Stimulated activated naive CD8-positive, alpha-beta T cell treated with anti-CD3 and anti-CD28 coated beads, Interleukin-15, Interleukin-2, amounts not matched to agents 100 U/mL and 50 U/mL, for 24 hours (primary cell): Measurements from ENCODE around the gene PAQR4.

Experiments
- ATAC-seq: fragments of 150-1000 bp; cut with Tn5 transposase; one replicate; pipeline ENCODE4 v1.10.0; 2021
- DNase-seq: peaks from one replicate; pipeline ENCODE4 v3.0.0; 2021

PAQR4 gene

DNA sequence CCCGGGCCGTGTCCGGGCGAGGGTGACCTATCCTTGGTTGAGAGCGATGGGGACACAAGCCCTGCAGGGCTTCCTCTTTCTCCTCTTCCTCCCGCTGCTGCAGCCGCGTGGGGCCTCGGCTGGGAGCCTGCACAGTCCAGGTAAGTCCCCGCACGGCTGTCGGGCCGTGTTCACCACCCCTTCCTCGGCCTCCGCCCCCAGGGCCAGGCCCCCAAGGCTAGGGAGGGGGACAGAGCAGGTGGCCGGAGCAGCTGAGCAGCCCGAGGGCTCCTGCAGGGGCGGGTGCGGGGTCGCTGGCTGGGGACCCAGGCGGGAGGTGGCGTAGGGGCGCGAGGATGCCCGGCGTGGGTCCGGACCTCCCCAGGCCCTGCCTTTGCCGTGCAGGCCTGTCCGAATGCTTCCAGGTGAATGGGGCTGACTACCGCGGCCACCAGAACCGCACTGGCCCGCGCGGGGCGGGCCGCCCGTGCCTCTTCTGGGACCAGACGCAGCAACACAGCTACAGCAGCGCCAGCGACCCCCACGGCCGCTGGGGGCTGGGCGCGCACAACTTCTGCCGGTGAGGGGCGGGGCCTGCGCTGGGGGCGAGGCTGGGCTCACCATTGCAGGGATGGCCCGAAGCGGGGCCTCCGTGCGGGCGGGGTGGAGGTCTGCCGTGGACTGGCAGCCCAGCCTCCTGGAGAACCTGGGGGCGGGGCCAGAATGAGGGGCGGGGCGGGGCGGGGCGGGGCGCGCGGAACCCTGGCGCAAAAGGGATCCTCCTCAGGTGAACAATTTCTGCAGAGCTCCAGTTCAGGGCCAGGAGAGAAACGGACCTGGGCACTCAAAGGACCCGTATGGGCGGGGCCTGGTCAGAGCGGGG, 4.4 kb upstream of the PAQR4 start:
- ATAC-seq (peak; percentile 29), DNase-seq (peak; percentile 76)

DNA sequence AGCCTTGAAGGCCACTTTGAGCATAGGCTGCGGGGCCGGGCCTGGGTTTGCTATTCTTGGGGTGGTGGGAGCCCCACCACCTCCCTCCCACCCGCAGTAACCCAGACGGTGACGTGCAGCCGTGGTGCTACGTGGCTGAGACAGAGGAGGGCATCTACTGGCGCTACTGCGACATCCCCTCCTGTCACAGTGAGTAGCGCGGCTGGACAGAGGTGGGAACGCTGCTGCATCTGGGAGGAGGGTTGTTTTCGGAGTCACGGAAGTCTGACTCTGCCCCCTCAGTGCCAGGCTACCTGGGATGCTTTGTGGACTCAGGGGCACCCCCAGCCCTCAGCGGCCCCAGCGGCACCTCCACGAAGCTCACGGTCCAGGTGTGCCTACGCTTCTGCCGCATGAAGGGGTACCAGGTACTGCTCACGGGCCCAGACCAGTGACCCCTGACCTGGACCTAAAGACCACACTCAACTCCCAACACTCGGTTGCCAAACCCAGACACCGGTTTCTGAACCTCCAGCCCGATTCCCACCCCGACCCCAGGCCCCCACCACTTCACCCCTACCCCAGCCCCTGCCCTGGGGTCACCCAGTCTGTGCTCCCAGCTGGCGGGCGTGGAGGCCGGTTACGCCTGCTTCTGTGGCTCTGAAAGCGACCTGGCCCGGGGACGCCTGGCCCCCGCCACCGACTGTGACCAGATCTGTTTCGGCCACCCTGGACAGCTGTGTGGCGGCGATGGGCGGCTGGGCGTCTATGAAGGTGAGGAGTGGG, 2.9 kb upstream of the PAQR4 start:
- DNase-seq (no peak), ATAC-seq (no peak)

DNA sequence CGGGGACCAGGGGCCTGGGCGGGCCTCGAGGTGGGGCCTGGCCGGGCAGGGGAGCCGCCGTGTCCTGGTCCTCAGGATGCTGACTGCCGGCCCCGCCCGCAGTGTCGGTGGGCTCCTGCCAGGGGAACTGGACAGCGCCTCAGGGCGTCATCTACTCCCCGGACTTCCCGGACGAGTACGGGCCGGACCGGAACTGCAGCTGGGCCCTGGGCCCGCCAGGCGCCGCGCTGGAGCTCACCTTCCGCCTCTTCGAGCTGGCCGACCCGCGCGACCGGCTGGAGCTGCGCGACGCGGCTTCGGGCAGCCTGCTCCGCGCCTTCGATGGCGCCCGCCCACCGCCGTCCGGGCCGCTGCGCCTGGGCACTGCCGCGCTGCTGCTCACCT, 2.3 kb upstream of the PAQR4 start:
- DNase-seq (no peak), ATAC-seq (no peak)

DNA sequence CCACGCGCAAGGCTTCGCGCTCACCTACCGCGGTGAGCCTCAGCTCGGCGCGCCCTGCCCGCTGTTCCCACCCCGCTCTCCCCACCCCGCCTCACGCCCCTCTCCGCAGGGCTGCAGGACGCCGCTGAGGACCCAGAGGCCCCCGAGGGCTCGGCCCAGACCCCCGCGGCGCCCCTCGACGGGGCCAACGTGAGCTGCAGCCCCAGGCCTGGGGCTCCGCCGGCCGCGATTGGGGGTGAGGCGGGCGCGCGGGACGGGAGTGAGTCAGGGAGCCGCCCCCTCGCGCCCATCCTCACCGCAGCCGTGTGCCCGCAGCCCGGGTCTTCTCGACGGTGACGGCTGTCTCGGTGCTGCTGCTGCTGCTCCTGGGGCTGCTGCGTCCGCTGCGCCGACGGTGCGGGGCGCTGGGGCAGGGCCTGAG, 1.9 kb upstream of the PAQR4 start:
- DNase-seq (no peak), ATAC-seq (no peak)

DNA sequence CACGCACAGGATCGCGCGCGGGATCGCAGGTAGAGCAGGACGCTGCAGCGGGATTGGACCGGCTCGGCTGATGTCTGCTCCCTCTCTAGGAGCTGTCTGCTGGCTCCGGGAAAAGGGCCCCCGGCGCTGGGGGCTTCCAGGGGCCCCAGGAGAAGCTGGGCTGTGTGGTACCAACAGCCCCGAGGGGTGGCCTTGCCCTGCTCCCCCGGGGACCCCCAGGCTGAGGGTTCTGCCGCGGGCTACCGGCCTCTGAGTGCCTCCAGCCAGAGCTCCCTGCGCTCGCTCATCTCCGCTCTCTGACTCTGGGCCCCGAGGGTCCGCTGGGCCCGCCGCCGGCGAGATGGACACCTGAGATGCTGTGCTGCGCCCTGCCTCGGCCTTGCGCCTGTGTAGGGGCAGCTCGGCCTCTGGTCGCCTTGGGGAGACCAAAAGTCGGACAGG, 1.4 kb upstream of the PAQR4 start:
- ATAC-seq, result no peak

DNA sequence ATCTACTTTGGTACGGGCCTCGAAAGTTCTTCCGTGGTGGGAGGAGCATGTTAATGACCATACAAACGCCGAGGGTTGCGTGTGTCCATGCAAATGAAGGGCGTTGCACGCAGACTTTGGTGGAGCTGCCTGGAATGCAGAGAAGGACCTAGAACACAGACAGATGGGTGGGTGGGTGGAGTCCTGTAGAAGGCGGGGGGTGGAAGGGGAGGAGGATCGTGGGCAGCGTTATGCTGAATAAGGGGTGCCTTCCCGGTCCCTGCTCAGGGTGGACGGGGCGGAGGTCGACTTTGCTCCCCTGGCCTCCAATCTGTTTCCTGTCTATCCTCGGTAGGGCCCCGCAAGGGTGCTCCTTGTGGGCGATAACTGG, 795 bp upstream of the PAQR4 start:
- DNase-seq (no peak), ATAC-seq (no peak)

More for the DNA sequence above, 1.4 kb upstream of the PAQR4 start:
- no peak for DNase-seq

DNA sequence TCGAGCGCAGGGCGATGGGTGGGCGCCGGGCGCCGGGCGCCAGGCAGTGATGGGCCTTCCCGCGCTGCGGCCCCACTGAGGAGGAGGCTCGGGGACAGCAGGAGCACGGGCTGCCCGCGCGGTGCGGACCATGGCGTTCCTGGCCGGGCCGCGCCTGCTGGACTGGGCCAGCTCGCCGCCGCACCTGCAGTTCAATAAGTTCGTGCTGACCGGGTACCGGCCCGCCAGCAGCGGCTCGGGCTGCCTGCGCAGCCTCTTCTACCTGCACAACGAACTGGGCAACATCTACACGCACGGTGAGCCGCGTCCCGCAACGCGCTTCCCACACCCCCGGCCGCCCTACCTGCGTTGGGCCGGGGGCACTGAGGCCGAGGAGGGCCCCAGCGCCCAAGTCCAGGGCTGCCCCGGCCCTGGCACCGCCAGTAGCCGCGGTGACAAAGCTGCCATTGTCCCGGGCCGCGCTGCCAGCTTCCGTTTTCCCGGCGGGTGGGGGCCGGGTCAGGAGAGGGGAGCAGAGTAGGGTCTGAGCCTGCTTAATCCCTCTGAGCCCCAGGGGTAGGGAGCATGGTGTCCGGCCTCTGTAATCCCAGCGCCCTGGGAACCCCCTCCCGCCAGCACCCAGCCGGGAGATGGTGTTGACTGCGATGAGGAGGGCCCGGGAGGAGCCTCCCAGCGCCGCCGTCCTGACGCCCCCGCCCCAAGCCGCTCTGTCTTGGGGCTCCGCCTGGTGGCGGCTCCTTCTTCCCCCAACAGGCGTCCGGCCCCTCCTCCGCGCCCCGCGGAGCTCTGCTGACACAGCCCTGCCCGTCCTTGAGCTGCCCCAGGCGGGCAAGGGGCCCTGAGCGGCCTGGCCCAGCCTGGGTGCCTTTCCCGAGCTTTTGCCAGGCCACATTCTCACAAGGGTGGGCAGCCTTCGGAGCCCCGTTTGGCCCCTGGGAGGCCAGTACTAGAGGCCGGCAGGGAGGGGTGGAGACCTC, 685 bp downstream of the PAQR4 start:
- ATAC-seq, result peak; percentile 74

DNA sequence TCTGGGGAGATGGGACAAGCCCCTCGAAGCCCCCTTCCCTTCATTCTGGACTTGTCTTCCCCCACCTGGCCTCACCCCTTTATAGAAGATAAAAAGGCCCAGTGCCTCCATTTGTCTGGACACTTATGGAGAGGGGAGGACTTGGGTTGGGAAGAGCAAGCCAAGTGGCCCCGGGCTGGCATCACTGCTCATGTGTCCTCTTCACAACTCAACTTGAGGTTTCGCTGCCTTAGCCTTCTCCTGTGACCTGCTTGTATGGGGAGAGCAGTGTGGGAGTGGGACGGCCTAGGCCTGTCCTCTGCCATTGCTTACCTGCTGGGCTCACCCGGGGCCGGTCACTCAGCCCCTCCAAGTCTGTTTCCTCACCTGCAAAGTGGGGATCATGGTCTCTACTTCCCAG, 1.4 kb downstream of the PAQR4 start:
- DNase-seq, result no peak
- ATAC-seq, result no peak

More for the DNA sequence above, 685 bp downstream of the PAQR4 start:
- peak; percentile 90 for DNase-seq

DNA sequence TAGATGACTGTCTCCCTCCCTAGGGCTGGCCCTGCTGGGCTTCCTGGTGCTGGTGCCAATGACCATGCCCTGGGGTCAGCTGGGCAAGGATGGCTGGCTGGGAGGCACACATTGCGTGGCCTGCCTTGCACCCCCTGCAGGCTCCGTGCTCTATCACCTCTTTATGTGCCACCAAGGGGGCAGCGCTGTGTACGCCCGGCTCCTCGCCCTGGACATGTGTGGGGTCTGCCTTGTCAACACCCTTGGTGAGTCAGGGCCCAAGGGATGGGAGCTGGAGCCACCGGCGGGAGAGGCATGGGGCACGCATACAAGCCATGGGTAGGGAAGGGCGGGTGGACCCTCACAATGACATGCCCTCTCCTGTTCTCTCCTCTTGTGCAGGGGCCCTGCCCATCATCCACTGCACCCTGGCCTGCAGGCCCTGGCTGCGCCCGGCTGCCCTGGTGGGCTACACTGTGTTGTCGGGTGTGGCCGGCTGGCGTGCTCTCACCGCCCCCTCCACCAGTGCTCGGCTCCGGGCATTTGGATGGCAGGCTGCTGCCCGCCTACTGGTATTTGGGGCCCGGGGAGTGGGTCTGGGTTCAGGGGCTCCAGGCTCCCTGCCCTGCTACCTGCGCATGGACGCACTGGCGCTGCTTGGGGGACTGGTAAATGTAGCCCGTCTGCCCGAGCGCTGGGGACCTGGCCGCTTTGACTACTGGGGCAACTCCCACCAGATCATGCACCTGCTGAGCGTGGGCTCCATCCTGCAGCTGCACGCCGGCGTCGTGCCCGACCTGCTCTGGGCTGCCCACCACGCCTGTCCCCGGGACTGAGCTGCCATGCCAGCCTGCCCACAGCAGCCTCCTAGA, 2.2 kb downstream of the PAQR4 start:
- ATAC-seq (no peak), DNase-seq (no peak)

DNA sequence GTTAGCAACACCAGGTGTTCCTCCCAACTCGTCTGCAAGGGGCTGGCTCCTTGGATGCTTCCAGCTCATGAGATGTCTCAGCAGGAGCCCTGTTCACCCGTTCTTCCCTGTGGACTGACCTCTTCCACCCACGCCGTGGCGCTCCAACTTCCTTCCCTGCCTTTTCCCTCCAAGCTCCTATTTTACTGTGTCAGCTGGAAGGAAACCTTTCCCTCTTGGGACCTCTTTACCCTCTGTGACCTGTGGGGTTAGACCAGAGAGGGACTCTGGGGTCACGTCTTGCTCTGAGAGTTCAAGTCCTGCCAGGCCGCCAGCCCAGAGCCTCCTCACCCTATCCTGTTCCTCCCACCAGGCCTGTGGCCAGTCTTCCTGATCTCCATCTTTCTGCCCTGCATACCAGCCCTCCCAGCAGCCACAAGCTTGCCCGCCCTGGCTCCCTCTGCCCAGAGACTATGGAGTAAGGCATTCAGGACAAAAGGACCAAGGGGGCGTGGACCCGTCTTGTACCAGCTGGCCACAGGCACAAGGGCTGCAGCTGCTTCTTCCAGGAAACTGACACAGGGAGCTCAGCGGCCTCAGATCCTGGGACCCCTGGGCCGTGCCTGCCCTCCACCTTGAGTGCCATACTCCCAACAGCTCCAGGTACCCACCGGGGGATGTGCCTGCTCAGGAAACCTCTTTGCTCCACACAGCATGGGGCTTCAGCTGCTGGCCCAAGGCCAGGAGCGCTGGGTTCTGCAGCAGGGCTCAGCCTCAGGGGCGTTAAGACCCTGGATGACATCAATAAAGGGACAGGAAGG, 3.0 kb downstream of the PAQR4 start:
- ATAC-seq (no peak), DNase-seq (no peak)

DNA sequence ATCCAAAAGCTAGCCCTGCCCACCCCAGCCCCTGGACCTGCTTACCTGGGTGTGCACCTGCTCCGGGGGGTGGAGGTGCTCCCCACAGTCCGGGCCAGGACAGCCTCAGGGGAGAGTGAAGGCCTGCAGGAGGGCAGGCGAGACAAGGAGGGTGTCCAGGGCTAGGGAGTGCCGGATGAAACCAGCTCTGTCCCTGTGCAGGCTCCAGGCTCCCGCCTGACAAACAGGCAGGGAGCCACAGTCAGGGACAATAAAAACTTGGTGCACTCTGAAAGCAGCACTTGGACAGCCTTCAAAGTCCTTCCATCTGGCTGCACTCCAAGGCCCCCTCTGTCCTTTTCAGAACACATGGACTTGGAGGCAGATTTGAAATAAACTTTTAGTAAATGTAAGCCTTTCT, 3.9 kb downstream of the PAQR4 start:
- ATAC-seq (no peak), DNase-seq (no peak)

DNA sequence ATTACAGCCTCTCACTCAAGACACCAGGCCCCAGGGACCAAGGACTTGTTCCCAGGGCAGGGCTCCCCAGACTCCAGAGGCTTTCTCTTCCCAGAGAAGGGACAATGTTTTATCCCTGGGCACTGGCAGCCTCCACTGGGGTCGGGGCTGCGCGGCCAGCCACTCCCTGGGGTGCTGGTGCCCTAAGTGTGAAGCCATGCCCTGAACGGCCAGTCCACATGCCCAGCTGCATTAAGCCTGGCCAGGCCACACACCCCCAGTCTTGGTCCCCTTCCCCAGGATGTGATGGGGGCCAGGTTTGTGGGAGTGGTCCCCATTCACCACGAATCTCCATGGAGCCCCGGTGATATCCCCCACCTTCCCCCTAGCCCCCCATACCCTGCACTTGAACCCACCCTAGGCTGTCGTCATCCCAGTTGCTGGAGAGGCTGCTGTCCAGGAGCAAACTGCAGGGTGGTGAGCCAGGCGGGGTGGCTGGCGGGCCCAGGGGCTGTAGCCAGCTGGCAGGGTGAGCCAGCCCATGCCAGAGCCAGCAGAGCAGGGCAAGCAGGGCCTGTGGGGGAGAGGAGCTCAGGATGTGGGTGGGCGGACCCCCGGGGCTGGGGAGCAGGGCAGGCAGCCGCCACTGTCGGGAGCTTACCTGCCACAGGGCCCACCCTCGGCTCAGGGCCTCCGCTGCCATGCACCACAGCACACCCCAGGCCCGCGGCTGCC, 4.6 kb downstream of the PAQR4 start:
- ATAC-seq, result no peak

DNA sequence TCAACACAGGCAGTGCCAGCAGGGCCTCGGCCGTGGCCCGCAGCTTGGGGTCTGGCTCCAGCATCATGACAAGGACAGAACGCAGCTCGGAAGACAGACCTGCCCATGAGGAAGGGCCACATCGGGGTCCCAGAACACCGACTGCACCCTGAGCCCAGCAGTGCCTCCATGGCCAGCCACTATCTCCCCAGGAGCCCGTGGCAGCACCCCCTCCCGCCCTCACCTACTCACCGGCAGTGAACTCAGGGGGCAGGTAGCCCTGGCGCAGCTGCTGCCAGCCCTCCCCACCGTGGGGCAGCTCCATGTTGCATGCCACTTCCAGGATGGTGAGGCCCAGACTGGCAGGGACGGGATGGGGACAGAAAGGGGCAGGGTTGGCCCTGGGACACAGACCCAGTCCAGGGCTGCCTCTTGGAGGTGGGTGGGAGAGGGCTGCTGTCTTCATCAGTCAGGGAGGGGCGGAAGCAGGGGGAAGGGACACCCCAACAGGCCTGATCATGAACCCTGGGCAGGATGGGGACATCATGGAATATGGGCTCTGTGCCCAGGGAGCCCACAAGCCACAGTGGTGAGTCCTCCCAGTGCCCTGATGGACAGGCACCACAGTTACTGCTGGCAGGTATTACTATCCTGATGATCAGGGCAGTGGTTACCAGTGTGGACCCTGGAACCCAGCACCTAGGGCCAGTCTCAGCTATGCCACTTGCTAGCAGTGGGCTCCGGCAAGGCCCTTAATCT, 5.3 kb downstream of the PAQR4 start:
- ATAC-seq (no peak), DNase-seq (no peak)

More for the DNA sequence above, 4.6 kb downstream of the PAQR4 start:
- no peak for DNase-seq

DNA sequence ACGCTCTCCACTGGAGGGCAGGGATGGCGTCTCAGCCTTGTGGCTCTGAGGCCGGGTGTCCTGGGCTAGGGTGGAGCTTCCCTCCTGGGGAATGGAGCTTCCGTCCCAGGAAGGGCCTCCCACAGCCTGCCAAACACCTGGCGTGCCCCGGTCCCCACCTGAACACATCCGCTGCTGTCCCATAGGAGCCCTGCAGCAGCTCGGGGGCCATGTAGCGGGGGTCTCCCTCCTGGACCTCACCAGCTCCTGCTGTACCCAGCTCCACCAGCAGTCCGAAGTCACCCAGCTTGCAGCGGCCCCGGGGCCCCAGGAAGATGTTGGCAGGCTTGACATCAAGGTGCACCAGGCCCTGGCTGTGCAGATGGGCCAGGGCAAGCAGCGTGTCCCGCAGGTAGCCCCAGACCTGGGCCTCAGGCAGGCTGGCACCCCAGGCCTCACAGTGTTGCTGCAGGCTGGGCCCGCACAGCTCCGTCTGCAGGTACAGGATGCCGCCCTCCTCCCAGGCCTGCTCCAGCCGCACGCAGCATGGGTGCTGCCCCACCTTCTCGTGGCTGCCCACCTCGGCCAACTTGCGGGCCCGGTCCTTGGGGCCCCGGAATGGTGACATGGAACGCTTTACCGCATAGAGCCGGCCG, 6.1 kb downstream of the PAQR4 start:
- DNase-seq (no peak), ATAC-seq (no peak)

DNA sequence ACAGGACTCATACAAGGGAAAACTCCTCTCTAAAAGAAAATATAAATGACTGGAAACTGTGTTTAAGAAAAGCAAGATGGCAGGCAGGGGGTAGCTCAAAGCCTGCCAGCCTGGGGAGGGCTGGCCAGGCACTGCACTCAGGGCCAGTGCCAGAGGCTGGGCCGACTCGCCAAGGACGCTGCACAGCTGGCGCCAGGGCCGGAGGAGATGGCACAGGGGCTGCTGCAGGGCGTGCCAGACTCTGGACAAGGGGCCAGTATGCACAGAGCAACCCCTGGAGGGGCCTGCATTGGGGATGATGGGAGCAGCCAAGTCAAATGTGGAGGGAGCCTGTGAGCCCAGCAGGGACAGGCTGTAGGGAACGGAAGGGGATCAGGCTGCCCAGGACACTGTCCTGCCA, 7.1 kb downstream of the PAQR4 start:
- no peak for ATAC-seq
- DNase-seq, result no peak

DNA sequence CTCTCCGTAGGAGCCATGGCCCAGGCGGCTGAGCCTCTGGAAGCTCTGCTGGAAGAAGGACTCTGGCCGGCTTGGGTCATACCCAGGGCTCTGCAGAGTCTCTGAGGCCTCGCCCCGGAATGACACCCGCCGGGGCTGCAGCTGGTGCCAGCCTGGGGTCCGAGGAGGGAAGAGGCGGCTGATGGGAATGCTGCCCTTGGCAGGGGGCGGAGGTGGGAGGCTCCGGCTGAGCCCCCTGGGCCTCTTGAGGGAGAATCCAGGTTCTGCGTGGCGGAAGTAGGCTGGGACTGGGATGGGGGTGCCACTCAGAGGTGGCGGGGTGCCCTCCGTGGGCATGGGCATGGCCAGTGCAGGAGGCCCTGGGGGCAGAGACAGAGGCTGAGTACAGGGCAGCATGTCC, 7.5 kb downstream of the PAQR4 start:
- no peak for ATAC-seq
- DNase-seq, result no peak

DNA sequence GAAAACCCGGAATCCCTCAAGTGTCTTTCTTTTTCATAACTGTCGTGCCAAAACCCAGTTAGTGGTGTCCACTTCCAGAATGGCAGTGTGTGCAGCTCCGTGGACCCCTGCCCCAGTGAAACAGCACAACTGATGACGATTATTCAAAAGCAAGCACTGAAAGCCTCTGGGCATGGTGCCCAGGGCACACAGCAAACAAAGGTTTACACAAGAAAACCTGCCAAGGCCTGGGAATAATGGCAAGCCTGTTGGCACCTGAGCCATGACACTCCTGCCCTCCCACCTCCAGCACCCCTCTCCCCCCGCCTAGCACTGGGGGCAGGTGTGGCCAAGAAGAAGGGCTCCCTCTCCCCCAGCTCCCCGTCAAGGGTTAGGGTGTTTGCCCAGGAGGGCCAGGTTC, 8.3 kb downstream of the PAQR4 start:
- no peak for ATAC-seq
- DNase-seq, result no peak

DNA sequence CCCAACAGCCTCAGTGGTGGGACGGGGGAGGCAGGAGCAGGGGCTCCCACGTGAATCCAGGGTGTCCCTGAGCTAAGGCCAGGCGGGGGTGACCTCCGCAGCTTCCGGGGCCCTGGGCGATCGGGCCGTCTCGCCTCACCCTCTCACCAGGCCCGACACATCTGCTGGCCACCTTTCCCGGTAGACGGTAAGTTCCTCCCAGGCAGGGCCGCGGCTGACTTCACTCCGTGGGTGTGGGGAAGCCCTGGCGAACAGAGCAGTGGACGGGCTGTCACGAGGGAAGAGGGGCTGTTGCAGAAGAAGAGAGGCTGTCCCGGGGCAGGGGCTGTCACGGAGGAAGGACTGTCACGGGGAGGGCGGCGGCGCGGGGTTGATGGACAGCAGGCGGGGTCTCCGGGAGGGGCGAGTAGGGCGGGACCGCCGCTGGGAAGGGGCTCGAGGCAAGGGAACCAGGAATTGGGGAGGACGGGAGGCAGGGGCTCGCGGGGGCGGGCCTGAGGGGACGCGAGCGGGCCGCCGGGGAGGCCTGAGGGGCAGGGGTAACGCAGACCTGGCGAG, 10.6 kb downstream of the PAQR4 start:
- peak; percentile 2 for ATAC-seq
- peak; percentile 45 for DNase-seq
